HL-60/S4 (cell line): ENCODE data around the gene NPAS1.

Experiments
- in situ Hi-C: fragments of 300-500 bp; cut with MboI; formaldehyde crosslinking; loops from 2 replicates; pipeline ENCODE4 v1.14.3; 2022; ENCODE audit warnings: low sequenced_read_pairs

The NPAS1 gene

GRCh38 chr19:47073574-47073973 lies 53.9 kb downstream of the NPAS1 start:
- in situ Hi-C loops = loop anchor here (10.0 kb wide), 1 partner anchor 171 kb away; no protein-coding TSS in a partner anchor

GRCh38 chr19:47074621-47075020 lies 55.0 kb downstream of the NPAS1 start:
- in situ Hi-C loops = loop anchor here (10.0 kb wide), 1 partner anchor 170 kb away; no protein-coding TSS in a partner anchor

- in situ Hi-C loops = loop anchor here (10.0 kb wide), 1 partner anchor 170 kb away; no protein-coding TSS in a partner anchor
These were observed 55.7 kb downstream of the NPAS1 start for GRCh38 chr19:47075179-47075810.

GRCh38 chr19:47075941-47076340 lies 56.3 kb downstream of the NPAS1 start:
- in situ Hi-C loops = loop anchor here (10.0 kb wide), 1 partner anchor 169 kb away; no protein-coding TSS in a partner anchor

- in situ Hi-C loops = loop anchor here (10.0 kb wide), 1 partner anchor 166 kb away; no protein-coding TSS in a partner anchor
These were observed 58.7 kb downstream of the NPAS1 start for GRCh38 chr19:47078351-47078750.

- in situ Hi-C loops = loop anchor here (5.0 kb wide), 1 partner anchor 46 kb away; no protein-coding TSS in a partner anchor
These were observed 61.5 kb downstream of the NPAS1 start for GRCh38 chr19:47081095-47081494.

- in situ Hi-C loops = loop anchor here (5.0 kb wide), 1 partner anchor 45 kb away; no protein-coding TSS in a partner anchor
These were observed 62.9 kb downstream of the NPAS1 start for GRCh38 chr19:47082493-47082892.

GRCh38 chr19:47084879-47085439 lies 65.3 kb downstream of the NPAS1 start:
- in situ Hi-C loops = loop anchor here (5.0 kb wide), 1 partner anchor 42 kb away; no protein-coding TSS in a partner anchor

- in situ Hi-C loops = no loop called here
These were observed 66.6 kb downstream of the NPAS1 start for GRCh38 chr19:47086280-47086679.

GRCh38 chr19:47089767-47090350 lies 70.2 kb downstream of the NPAS1 start:
- in situ Hi-C loops = no loop called here

- in situ Hi-C loops = no loop called here
These were observed 73.6 kb downstream of the NPAS1 start for GRCh38 chr19:47093254-47093653.

GRCh38 chr19:47093841-47094240 lies 74.2 kb downstream of the NPAS1 start:
- in situ Hi-C loops = no loop called here

- in situ Hi-C loops = no loop called here
These were observed 75.2 kb downstream of the NPAS1 start for GRCh38 chr19:47094557-47095475.
